ENCODE measurements around the gene CDKN2B-AS1. TPM values are rescaled to one million over a fixed set of nuclear protein-coding genes. Genes with fewer than 3 reads are reported as not detected.

Gene CDKN2B-AS1
- total RNA-seq, 2 donors from 2014 or later: not detected

DNA sequence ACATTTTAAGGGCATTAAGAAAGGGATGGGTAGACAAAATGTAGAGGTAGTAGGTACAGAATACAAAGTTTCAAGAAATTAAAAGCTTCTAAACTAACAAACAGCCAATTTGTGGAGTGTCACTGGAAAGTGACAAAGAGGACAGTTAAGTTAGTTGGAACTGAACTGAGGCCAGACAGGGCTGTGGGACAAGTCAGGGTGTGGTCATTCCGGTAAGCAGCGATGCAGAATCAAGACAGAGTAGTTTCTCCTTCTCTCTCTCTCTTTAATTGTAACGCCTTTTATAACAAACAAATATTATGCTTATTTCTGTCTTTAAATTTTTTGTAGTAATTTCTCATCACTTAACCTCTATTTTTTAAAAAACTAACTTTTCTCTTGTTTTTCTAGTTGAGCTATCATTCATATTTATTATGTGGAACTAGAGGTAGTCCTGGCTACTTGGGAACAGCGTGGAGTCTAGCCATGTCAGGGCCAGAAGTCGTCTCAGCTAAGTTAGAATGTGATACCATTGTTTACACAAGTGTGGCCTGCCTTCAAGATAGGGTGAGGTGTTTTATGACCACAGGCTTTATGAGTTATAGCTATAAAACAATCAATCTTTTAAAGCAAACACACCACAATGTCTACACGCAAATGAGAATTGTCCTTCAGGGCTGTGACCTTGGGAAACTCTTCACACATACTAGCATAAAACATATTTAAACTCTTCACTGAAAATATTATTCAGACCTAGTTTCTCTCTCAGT is 129.8 kb downstream of the CDKN2B-AS1 start:
- TF ChIP-seq, protein P1, sequence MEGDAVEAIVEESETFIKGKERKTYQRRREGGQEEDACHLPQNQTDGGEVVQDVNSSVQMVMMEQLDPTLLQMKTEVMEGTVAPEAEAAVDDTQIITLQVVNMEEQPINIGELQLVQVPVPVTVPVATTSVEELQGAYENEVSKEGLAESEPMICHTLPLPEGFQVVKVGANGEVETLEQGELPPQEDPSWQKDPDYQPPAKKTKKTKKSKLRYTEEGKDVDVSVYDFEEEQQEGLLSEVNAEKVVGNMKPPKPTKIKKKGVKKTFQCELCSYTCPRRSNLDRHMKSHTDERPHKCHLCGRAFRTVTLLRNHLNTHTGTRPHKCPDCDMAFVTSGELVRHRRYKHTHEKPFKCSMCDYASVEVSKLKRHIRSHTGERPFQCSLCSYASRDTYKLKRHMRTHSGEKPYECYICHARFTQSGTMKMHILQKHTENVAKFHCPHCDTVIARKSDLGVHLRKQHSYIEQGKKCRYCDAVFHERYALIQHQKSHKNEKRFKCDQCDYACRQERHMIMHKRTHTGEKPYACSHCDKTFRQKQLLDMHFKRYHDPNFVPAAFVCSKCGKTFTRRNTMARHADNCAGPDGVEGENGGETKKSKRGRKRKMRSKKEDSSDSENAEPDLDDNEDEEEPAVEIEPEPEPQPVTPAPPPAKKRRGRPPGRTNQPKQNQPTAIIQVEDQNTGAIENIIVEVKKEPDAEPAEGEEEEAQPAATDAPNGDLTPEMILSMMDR (IDR thresholded peaks at IDR 0.05): no peak
- Histone ChIP-seq H3K9me3 (no peaks in the 10 kb centered on the region), H3K27ac (no peak overlapping the region), H3K36me3 (no peaks in the 10 kb centered on the region), H3K4me1 (ENCODE audit: control insufficient read depth in 1 of 2, low read depth in 2 of 2) (no peaks in the 10 kb centered on the region), H3K27me3 (replicated peaks; ENCODE audit: insufficient read depth) (no peaks in the 10 kb centered on the region), H3K4me3 (no peak overlapping the region)
- DNase-seq (ENCODE audit: low spot score) (no peak), ATAC-seq (ENCODE audit: insufficient number of reproducible peaks, low FRiP score, low read depth) (no peak)

DNA sequence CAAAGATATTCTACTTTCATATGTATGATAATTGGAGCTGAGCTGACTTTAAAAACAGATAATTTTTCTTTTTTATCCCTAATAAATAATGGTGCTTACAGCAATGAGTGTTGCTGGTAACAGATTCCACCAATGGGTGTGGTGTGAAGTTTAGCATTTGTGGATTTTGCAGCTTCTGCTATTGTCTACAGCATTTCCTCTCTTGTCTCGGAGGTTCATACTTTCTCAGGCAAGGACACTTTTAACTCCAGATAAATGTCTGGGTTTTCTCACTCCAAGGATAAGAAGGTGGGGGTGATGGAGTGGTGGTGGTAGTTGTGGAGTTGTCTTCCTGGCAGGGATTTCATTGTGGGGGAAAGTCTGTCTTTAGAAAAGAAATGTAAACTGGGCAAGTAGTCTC is 134.5 kb downstream of the CDKN2B-AS1 start:
- H3K9me3 ChIP-seq: no peaks in the 10 kb centered on the region
- H3K36me3 ChIP-seq: no peaks in the 10 kb centered on the region
- DNase-seq (ENCODE audit: low spot score): no peak
- H3K27ac ChIP-seq: no peak overlapping the region
- no peaks in the 10 kb centered on the region for H3K4me1 ChIP-seq (ENCODE audit: control insufficient read depth in 1 of 2, low read depth in 2 of 2)
- ATAC-seq (ENCODE audit: insufficient number of reproducible peaks, low FRiP score, low read depth): no peak
- H3K27me3 ChIP-seq (replicated peaks; ENCODE audit: insufficient read depth): no peaks in the 10 kb centered on the region
- TF ChIP-seq, protein P1 (IDR thresholded peaks at IDR 0.05): no peak
- H3K4me3 ChIP-seq: no peak overlapping the region

DNA sequence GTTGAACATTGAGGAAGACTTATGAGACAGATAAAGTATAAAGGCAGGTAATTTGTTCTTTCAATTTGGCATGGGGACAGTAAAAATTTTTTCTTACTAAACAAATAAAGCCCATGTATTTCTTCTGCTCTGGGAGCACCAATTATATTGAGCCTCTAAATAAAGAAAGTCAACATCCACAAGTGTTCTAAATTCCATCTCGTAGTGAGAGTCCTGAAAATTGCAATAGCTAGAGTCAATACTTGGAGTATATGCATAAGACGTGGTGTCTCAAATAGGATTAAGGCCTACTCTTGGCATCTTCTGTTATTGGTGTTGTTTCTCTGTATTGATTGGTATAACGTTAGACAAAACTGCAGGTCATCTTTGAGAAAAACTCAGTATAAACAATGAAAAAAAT is 135.0 kb downstream of the CDKN2B-AS1 start:
- TF ChIP-seq, protein P1 (IDR thresholded peaks at IDR 0.05): no peak
- H3K27ac ChIP-seq: no peak overlapping the region
- ATAC-seq (ENCODE audit: insufficient number of reproducible peaks, low FRiP score, low read depth): no peak

DNA sequence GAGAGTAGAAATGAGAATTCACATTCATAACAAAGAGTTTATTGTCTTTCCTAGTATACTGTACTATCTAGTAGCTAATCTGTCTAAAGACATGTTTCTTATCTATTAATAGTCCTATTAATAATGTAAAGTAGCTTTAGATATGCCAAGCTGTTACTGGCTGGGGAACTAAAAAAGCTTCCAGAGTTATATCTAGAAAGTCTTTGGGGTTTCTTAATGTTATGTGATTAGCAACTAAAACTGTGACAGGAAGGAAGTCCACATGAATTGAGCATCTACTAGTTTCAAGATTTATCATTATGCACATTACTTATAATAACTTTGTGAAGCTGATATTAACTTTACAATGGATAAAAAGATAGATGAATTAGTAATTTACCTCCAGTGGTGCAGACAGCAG is 137.2 kb downstream of the CDKN2B-AS1 start:
- H3K9me3 ChIP-seq: no peaks in the 10 kb centered on the region
- DNase-seq (ENCODE audit: low spot score) (no peak), ATAC-seq (ENCODE audit: insufficient number of reproducible peaks, low FRiP score, low read depth) (no peak)
- H3K27me3 ChIP-seq (replicated peaks; ENCODE audit: insufficient read depth): no peaks in the 10 kb centered on the region
- no peak overlapping the region for H3K27ac ChIP-seq
- TF ChIP-seq, protein P1 (IDR thresholded peaks at IDR 0.05): no peak
- no peaks in the 10 kb centered on the region for H3K4me1 ChIP-seq (ENCODE audit: control insufficient read depth in 1 of 2, low read depth in 2 of 2)
- no peaks in the 10 kb centered on the region for H3K36me3 ChIP-seq
- no peak overlapping the region for H3K4me3 ChIP-seq

More for the DNA sequence above, 135.0 kb downstream of the CDKN2B-AS1 start:
- Histone ChIP-seq H3K9me3 (no peaks in the 10 kb centered on the region), H3K27me3 (replicated peaks; ENCODE audit: insufficient read depth) (no peaks in the 10 kb centered on the region), H3K36me3 (no peaks in the 10 kb centered on the region), H3K4me1 (ENCODE audit: control insufficient read depth in 1 of 2, low read depth in 2 of 2) (no peaks in the 10 kb centered on the region), H3K4me3 (no peak overlapping the region)
- no peak for DNase-seq (ENCODE audit: low spot score)

DNA sequence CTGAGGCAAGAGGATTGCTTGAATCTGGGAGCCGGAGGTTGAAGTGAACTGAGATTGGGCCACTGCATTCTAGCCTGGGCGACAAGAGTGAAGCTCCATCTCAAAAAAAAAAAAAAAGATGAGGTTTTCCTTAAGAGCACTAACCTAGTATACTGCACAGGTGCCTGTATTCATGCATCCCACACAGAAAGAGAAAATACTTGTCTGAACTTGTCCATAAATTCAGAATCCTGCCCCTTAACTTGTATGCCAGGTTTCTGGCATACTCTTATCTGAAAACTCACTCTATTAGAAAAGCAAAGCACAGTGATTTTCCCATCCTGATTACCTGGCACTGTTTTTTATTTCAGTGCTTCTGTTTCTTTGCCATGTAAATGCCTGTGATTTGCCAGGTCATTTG is 139.8 kb downstream of the CDKN2B-AS1 start:
- TF ChIP-seq, protein P1 (IDR thresholded peaks at IDR 0.05): no peak
- Histone ChIP-seq H3K27me3 (replicated peaks; ENCODE audit: insufficient read depth) (no peaks in the 10 kb centered on the region), H3K4me1 (ENCODE audit: control insufficient read depth in 1 of 2, low read depth in 2 of 2) (no peaks in the 10 kb centered on the region), H3K36me3 (no peaks in the 10 kb centered on the region), H3K4me3 (no peak overlapping the region), H3K9me3 (no peaks in the 10 kb centered on the region), H3K27ac (no peak overlapping the region)
- ATAC-seq (ENCODE audit: insufficient number of reproducible peaks, low FRiP score, low read depth): no peak
- DNase-seq (ENCODE audit: low spot score): no peak

Measured in thoracic aorta (tissue), 2 donors.